GM04503 (cell line): ENCODE results near the gene CEP70.
"Not testable (repeated sequence)": the region's sequence is repeated elsewhere in the genome, so short reads cannot be mapped to it uniquely, and the experiment has no call there.

Source experiments
- DNase-seq: peaks from one replicate; pipeline ENCODE4 v3.0.0-alpha.2; 2012; ENCODE audit warnings: low read depth

CEP70 gene

DNA sequence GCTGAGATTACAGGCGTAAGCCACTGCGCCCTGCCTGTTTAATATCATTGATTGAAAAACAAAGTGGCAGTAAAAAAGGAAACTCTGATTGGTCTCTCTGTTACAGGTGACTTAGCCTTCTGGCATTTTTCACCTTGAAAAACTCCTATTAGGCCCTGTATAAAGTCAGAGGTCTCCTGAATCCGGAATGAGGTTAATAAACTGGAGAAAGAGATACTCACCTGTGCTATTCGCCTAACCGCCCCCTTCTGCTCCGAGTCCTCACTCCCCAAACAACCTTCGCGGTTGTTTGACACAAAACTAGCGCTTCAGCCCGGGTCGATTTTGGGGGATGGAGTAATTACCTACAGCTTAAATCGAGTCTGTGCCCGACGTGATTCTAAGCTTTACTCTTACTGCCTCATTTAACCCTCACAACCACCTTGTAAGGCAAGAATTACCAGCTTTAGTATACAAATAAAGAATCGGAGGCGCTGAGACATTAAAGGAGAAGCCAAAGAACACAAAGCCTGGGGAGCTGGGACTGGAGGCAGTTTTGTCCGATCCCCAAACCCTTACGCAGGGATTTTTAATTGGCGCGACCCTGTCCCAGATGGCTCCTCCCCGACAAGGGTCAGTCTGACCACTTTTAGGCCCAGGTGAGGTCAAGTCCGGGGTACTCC, 441 bp downstream of the CEP70 start:
- no peak for DNase-seq

DNA sequence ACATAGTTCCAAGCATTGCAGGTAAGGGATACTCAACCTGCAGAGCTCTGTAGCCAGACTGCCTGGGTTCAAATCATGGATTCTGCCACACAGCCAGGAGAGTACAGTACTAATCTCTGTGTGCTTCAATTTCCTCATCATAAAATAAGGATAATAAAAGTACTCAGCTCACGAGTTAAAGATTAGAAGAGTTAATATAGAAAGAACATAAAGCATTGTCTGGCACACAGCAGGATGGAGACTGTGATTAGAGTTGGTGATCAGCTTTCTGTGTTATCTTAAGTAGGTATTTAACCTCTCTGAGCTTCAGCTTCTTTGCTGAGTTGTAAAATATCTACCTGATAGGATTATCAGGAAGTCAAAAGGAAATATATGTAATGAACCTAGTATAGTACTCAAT, 2.7 kb downstream of the CEP70 start:
- DNase-seq = no peak

DNA sequence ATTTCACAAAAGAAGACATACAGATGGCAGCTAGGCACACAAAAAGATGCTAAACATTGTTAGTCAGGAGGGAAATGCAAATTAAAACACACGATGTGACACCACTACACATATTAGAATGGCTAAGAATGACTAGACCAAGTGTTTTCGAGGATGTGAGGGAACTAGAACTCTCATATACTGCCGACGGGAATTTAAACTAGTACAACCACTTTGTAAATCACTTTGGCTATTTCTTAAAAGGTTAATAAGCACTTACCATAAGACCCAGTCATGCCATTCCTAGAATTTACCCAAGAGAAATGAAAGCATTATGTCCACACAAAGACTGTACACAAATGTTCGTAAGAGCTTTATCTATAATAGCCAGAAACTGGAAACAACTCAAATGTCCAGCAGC, 5.6 kb downstream of the CEP70 start:
- DNase-seq = no peak

DNA sequence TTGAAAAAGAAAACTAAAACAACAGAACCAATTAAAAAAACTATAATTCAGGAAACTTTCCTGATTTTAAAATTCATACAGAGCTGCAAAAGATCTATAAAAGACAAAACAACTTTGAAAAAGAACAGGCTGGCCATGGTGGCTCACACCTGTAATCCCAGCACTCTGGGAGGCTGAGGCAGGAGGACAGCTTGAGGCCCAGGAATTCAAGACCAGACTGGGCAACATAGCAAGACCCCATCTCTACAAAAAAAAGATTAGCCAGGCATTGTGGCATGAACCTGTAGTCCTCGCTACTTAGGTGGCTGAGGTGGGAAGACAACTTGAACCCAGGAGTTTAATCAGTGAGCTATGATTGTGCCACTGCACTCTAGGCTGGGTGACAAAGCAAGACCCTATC, 6.7 kb downstream of the CEP70 start:
- DNase-seq = no peak

DNA sequence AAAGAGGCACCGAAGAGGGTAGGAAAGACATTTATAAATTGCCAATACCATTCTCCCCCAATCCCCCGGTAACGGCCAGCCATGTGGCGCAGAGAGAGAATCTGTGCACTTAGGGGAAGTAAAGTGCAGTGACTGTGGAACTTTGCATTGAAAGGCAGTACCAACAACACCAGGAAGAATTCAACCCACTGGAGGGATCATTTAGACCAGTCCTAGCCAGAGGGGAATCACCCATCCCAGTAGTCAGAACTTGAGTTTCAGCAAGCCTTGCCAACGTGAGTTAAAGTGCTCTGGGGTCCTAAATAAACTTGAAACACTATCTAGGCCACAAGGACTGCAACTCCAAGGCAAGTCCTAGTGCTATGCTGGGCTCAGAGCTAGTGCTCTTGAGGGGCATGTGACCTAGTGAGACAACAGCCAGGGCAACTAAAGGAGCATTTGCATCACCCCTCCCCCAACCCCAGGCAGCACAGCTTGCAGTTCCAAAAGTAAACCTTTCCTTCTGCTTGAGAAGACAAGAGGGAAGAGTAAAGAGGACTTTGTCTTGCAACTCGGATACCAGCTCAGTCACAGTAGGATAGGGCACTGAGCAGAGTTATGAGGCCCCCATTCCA, 15.0 kb downstream of the CEP70 start:
- DNase-seq = no peak

DNA sequence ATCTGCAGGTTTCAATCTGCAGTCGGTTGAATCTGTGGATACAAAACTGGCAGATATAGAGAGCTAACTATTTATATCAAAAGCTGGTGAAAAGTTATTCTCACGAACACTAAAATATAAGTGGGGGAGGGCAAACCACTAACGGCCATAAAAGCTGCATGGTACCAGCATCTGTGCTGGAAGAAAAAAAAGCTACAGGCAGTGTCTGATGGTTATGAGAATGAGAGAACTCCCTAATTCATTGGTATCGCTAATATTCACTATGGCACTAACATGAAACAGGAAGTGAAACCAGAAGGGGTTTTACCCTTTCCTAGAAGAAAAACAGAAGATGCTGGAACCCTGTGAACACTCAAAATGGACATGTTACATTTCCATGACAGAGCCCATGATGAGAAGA, 15.9 kb downstream of the CEP70 start:
- DNase-seq = no peak

DNA sequence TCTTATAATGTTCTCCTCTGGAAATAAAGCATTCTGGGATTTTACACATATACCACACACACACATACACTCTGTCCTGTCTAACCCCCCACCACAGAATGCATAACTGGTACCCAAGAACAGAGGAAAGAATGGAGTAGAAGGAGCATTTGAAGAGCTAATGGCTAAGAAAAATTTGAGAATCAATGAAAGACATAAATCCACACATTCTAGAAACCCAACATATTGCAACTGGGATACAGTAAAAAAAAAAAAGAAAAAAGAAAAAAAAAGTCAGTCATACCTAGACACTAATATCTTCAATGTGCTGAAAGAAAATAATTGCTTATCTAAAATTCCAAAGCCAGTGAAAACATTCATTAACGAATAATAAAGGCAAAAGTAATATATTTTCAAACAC, 20.9 kb downstream of the CEP70 start:
- no peak for DNase-seq

DNA sequence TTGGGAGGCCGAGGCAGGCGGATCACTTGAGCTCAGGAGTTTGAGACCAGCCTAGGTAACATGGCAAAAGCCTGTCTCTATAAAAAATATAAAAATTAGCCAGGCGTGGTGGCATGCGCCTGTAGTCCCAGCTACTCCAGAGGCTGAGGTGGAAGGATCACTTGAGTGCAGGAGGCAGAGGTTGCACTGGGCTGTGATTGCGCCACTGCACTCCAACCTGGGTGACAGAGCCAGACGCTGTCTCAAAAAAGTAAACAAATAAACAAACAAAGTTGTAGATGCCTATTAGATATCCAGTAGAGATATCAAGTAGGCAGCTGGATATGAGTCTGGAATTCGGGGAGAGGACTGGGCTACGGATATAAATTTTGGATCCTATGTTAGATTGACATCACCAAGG, 24.4 kb downstream of the CEP70 start:
- DNase-seq = not testable (repeated sequence)

DNA sequence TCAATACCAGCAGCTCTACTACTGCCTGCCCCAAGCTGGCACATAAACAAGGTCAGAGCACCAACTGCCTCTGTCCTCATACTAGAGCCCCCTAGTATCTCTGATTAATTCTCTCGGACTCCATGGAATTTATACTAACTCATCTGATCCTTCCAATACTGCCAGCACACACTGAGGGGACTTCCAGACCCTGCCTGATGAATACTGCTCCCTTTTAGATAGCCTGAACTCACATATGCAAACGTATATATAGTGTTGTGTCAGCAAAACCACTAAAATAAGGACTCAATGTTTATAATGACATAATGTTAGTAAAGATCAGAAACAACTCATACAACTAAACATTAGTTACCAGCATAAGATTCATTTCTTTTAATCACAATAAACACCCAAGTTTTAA, 25.0 kb downstream of the CEP70 start:
- no peak for DNase-seq

DNA sequence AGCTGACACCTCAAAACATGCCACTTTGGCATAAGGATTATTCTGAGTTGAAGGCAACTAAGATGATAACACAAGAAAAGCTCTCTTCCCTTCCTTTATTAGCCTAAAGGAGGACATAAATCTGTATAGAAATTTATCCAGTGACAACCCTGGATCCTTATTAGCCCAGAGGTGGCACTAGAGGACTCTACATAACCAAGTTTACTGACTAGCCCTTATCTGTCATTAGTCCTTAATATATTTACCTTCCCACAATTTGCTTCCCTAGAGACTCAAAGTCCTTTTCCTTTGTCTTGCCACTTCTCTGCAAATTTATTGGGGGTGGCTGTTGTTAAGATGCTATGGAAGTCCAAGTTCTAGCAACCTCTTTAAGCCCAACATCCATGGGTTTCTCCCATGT, 26.7 kb downstream of the CEP70 start:
- no peak for DNase-seq

DNA sequence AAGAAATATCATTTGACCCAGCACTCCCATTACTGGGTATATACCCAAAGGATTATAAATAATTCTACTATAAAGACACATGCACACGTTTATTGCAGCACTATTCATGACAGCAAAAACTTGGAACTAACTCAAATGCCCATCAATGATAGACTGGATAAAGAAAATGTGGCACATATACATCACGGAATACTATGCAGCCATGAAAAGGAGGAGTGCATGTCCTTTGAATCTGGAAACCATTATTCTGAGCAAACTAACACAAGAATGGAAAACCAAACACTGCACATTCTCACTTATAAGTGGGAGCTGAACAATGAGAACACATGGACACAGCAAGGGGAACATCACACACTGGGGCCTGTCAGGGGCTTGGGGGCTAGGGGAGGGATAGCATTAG, 27.8 kb downstream of the CEP70 start:
- DNase-seq = not testable (repeated sequence)

DNA sequence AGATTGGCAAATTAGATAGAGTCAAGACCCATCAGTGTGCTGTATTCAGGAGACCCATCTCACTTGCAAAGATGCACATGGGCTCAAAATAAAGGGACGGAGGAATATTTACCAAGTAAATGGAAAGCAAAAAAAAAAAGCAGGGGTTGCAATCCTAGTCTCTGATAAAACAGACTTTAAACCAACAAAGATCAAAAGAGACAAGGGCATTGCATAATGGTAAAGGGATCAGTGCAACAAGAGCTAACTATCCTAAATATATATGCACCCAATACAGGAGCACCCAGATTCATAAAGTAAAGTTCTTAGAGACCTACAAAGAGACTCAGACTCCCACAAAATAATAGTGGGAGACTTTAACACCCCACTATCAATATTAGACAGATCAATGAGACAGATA, 31.2 kb downstream of the CEP70 start:
- not testable (repeated sequence) for DNase-seq

DNA sequence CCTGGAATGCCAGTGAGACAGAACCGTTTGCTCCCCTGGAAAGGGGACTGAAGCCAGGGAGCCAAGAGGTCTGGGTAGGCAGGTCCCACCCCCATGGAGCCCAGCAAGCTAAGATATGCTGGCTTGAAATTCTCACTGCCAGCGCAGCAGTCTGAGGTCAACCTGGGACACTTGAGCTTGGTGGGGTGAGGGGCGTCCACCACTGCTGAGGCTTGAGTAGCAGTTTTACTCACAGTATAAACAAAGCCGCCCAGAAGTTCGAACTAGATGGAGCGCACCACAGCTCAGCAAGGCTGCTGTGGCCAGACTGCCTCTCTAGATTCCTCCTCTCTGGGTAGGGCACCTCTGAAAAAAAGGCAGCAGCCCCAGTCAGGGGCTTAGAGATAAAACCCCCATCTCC, 33.6 kb downstream of the CEP70 start:
- no peak for DNase-seq

DNA sequence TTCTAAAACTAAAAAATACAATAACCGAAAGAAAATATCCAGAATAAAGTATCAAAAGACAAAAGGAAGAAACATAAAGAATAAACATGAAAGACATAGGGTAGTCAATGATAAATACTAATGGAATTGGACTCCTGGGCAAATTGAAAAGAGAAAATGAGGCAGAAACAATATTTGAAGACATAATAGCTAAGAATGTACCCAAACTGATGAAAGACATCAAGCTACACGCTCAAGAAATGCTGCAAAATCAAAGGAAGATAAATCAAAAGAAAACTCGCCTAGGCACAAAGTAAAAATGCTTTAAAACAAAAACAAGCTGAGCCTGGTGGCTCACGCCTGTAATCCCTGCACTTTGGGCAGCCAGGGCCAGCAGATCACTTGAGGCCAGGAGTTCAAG, 34.9 kb downstream of the CEP70 start:
- DNase-seq = no peak

DNA sequence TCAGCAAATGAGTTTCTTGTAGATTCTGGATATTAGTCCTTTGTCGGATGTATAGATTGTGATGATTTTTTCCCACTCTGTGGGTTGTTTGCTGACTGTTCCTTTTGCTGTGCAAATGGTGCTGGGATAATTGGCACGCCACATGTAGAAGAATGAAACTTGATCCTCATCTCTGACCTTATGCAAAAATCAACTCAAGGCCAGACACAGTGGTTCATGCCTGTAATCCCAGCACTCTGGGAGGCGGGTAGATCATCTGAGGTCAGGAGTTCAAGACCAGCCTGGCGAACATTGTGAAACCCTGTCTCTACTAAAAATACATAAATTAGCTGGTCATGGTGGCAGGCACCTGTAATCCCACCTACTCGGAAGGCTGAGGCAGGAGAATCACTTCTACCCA, 39.3 kb downstream of the CEP70 start:
- not testable (repeated sequence) for DNase-seq

DNA sequence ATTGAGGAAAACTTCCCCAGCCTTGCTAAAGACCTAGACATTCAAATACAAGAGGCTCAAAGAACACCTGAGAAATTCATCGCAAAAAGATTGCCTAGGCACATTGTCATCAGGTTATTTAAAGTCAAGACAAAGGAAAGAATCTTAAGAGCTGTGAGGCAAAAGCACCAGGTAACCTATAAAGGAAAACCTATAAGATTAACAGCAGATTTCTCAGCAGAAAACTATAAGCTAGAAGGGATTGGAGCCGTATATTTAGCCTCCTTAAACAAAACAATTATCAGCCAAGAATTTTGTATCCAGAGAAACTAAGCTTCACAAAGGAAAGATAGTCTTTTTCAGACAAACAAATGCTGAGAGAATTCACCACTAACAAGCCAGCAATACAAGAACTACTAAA, 43.1 kb downstream of the CEP70 start:
- DNase-seq = not testable (repeated sequence)

DNA sequence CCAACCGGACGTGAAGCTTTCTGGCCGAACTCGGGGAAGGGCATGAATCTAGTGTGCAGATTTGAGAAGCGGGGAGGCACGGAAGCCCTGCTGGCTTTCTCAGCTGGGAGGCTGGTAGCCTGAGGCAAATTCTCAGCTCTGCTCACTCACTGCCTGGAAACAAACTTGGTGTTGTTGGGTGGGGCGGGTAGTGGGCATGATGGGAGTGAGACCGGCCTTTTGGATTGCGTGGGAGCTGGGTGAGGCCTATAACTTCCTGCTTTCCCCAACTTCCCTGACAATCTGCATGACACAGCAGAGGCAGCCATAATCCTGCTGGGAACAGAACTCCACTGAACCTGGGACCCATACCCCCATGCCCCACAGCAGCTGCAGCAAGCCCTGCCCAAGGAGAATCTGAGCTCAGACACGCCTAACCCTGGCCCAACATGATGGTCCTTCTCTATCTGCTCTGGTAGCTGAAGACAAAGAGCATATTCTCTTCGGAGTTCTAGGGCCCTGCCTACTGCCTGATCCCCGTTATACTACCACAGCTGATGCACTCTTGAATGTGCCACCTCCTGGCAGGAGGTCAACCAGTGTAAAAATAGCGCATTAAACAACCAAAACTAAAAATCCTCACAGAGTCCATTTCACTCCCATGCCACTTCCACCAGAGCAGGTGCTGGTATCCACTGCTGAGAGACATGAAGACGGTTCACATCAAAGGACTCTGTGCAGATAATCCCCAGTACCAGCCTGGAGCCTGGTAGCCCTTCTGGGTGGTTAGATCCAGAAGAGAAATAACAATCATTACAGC, 44.7 kb downstream of the CEP70 start:
- DNase-seq = no peak

DNA sequence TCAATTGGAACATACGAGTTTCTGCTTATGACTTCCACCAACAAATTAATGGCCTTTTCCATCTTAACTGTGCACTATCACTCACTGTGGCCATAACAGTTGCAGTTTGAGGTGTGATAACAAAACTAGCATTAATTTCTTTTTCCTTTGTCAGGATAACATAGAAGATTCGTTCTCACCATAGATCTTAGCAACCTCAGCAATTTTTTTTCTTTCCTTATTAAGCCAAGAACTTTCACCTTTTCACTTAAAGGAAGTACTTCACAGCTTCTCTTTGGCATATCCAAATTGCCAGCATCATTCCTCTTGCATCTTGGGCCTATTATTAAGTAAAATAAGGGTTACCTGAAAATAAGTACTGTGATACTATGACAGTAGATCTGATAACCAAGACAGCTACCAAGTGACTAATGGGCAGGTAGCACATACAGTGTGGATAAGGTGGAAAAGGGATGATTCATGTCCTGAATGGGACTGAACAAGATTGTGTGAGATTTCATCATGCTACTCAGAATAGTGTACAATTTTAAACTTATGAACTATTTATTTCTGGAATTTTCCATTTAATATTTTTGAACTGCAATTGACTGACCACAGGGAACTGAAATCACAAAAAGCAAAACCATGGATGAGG, 46.6 kb downstream of the CEP70 start:
- DNase-seq = no peak

DNA sequence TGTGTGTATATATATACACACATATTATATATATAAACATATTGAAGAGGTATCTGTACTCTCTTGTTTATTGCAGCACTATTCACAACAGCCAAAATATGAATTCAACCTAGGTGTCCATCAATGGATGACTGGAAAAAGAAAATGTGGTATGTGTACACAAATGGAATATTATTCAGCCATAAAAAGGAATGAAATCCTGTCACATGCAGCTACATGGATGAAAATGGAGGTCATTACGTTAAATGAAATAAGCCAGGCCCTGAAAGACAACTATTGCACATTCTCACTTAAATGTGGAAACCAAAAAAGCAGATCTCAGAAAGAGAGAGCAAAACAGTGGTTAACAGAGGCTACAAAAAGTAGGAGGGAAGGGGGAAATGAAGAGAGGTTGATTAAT, 49.5 kb downstream of the CEP70 start:
- DNase-seq = no peak

DNA sequence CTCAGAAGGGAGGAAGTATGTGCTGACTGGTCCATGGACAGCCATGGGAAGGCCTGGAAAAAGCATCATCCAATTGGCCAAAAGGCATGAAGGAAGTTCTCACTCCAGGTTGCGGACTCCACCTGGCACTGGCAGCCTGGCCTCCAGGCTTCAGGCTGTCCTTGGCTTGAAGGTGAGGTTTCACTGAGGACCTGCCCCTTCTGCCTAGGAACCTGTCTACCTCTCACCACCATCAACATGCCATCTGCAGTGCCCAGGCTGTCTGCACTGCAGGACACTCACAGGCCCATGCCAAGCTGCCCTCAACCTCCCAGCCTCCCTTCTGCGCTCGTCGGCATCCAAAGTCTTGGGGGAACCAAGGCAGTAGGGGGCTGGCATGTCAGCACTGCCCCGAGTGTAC, 51.1 kb downstream of the CEP70 start:
- DNase-seq = no peak

DNA sequence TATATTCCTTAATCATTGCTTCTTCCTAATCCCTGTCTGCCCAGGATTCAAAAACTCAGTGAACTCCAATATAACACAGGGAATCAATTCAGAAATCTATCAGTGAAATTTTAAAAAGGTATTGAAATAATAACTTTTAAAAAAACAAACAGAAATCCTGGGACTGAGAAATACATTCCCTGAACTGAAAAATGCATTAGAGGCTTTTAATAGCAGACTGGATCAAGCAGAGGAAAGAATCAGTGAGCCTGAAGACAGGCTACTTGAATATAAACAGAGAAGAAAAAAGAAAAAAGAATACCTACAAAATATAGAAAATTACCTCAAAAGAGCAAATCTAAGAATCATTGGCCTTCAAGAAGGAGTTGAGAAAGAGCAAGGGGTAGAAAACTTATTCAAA, 54.7 kb downstream of the CEP70 start:
- DNase-seq = no peak

DNA sequence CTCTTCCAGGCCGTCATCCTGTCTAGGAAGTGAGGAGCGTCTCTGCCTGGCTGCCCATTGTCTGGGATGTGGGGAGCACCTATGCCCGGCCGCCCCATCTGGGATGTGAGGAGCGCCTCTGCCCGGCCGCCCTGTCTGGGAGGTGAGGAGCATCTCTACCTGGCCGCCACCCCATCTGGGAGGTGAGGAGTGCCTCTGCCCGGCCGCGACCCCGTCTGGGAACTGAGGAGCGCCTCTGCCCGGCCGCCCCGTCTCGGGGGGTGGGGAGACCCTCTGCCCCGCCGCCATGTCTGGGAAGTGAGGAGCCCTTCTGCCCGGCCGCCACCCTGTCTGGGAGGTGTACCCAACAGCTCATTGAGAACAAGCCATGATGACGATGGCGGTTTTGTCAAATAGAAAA, 72.6 kb downstream of the CEP70 start:
- DNase-seq = not testable (repeated sequence)
